ENCODE data around the gene NRG3.
A peak's percentile ranks its signal among the peaks of the same experiment; 100 is the strongest.

NRG3 gene

GRCh38 chr10:81917666-81918065 is 42.7 kb downstream of the NRG3 start:
- Histone ChIP-seq H3K36me3 (replicated peaks) (no peaks in the 10 kb centered on the region), H3K4me3 (ENCODE audit: low read depth, low read length) (no peak overlapping the region), H3K27ac (no peak overlapping the region), H3K27me3 (replicated peaks) (no peaks in the 10 kb centered on the region)
- no peak for DNase-seq
- TF ChIP-seq CTCF (IDR thresholded peaks at IDR 0.05; ENCODE audit: low read depth, low read length, missing control alignments), result no peak
- in situ Hi-C loops (cut with HindIII; ENCODE audit: low pct_ligation_motif_present, low sequenced_read_pairs), result no loop called here

- Histone ChIP-seq H3K27me3 (replicated peaks) (no peaks in the 10 kb centered on the region), H3K36me3 (replicated peaks) (no peaks in the 10 kb centered on the region), H3K4me3 (ENCODE audit: low read depth, low read length) (no peak overlapping the region), H3K27ac (no peak overlapping the region)
- DNase-seq, result no peak
- in situ Hi-C loops (cut with HindIII; ENCODE audit: low pct_ligation_motif_present, low sequenced_read_pairs), result no loop called here
- no peak for TF ChIP-seq CTCF (IDR thresholded peaks at IDR 0.05; ENCODE audit: low read depth, low read length, missing control alignments)
Measured at GRCh38 chr10:81918766-81919165, 43.8 kb downstream of the NRG3 start.

- Histone ChIP-seq H3K27ac (no peak overlapping the region), H3K36me3 (replicated peaks) (no peaks in the 10 kb centered on the region), H3K4me3 (ENCODE audit: low read depth, low read length) (no peak overlapping the region), H3K27me3 (replicated peaks) (no peaks in the 10 kb centered on the region)
- TF ChIP-seq CTCF (IDR thresholded peaks at IDR 0.05; ENCODE audit: low read depth, low read length, missing control alignments), result peak; percentile 62
- no peak for DNase-seq
- in situ Hi-C loops (cut with HindIII; ENCODE audit: low pct_ligation_motif_present, low sequenced_read_pairs), result no loop called here
Measured at GRCh38 chr10:81920213-81920829, 45.3 kb downstream of the NRG3 start.

- no peak for DNase-seq
- Histone ChIP-seq H3K4me3 (ENCODE audit: low read depth, low read length) (no peak overlapping the region), H3K27me3 (replicated peaks) (no peaks in the 10 kb centered on the region), H3K36me3 (replicated peaks) (no peaks in the 10 kb centered on the region), H3K27ac (no peak overlapping the region)
- TF ChIP-seq CTCF (IDR thresholded peaks at IDR 0.05; ENCODE audit: low read depth, low read length, missing control alignments), result no peak
- in situ Hi-C loops (cut with HindIII; ENCODE audit: low pct_ligation_motif_present, low sequenced_read_pairs), result no loop called here
Measured at GRCh38 chr10:81928119-81928518, 53.1 kb downstream of the NRG3 start.

GRCh38 chr10:81943583-81943982 is 68.6 kb downstream of the NRG3 start:
- Histone ChIP-seq H3K36me3 (replicated peaks) (no peaks in the 10 kb centered on the region), H3K4me3 (ENCODE audit: low read depth, low read length) (no peak overlapping the region), H3K27me3 (replicated peaks) (no peaks in the 10 kb centered on the region), H3K27ac (no peak overlapping the region)
- TF ChIP-seq CTCF (IDR thresholded peaks at IDR 0.05; ENCODE audit: low read depth, low read length, missing control alignments), result no peak
- DNase-seq, result no peak
- in situ Hi-C loops (cut with HindIII; ENCODE audit: low pct_ligation_motif_present, low sequenced_read_pairs), result no loop called here

GRCh38 chr10:81944609-81945008 is 69.6 kb downstream of the NRG3 start:
- TF ChIP-seq CTCF (IDR thresholded peaks at IDR 0.05; ENCODE audit: low read depth, low read length, missing control alignments), result no peak

More at GRCh38 chr10:81944609-81945008, 69.6 kb downstream of the NRG3 start:
- Histone ChIP-seq H3K4me3 (ENCODE audit: low read depth, low read length) (no peak overlapping the region), H3K27me3 (replicated peaks) (no peaks in the 10 kb centered on the region), H3K27ac (no peak overlapping the region), H3K36me3 (replicated peaks) (no peaks in the 10 kb centered on the region)
- in situ Hi-C loops (cut with HindIII; ENCODE audit: low pct_ligation_motif_present, low sequenced_read_pairs), result no loop called here
- DNase-seq, result no peak

Measured in brain microvascular endothelial cell (primary cell).